ENCODE data around the gene CEMP1. TPM values are rescaled to one million over a fixed set of nuclear protein-coding genes. Genes with fewer than 3 reads are reported as not detected.

The CEMP1 gene
- total RNA-seq, 1 experiment from 2014 or later = not detected

DNA sequence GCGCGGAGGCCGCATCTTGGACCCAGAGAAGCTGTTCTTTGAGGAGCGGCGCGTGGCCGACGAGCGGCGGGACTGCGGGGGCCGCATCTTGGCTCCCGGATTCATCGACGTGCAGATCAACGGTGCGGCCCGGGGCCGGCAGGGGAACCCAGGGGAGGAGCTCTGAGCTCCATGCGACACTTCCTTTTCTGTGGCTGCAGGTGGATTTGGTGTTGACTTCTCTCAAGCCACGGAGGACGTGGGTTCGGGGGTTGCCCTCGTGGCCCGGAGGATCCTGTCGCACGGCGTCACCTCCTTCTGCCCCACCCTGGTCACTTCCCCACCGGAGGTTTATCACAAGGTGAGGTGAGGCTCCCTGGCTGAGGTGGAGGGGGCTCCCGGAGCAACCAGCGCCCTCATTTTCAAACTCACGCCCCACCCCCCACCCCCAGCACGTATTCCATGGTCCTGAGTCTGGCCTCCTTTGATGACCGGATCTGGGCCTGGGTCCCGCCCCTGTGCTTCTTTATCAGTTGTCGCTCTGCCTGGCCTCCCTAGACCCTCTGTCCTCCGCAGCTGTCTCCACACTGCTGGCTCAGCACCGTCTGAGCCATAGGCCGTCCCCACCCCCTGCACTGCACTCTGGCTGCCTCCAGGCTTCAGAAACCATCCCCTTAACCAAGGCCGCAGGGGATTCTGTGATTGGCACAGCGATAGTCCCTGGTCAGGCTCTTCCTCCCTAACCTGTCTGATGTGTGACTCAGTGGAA, 10.2 kb downstream of the CEMP1 start:
- Histone ChIP-seq H4K20me1 (ENCODE audit: control insufficient read depth, insufficient read depth, insufficient read length) (no peaks in the 10 kb centered on the region), H3K27me3 (ENCODE audit: insufficient read depth, low read length) (no peaks in the 10 kb centered on the region)
- no CpG with 5 or more reads among the region's 41 CpGs for WGBS (ENCODE audit: extremely low coverage, insufficient read length, low lambda C conversion rate)

More for the DNA sequence above, 10.2 kb downstream of the CEMP1 start:
- H3K27ac ChIP-seq (ENCODE audit: insufficient read length, low read depth, low read length) = no peak overlapping the region
- H2BK20ac ChIP-seq (ENCODE audit: low read depth, low read length, poor library complexity, severe bottlenecking) = no peak overlapping the region
- peaks cover 7% of the 10 kb centered on the region for H3K23me2 ChIP-seq (ENCODE audit: insufficient read length, low read depth, low read length, poor library complexity, severe bottlenecking)
- no peak overlapping the region for H3K18ac ChIP-seq (ENCODE audit: insufficient read length, low read depth, low read length)
- Mint-ChIP-seq H3K27ac (peak overlapping the region in 2 of 3 experiments; percentile 77 to 89; a peak in 3 of 7 replicates), H3K27me3 (ENCODE audit: low read depth) (no peaks in the 10 kb centered on the region; the same call in 1 of the 2 replicates), H3K4me1 (peaks cover 16 to 26% of the 10 kb centered on the region in 2 experiments), H3K4me3 (peak overlapping the region; percentile 79 to 88), H3K36me3 (ENCODE audit: insufficient read depth in 1 of 3, low read depth in 3 of 3) (peaks cover 6 to 46% (median 32%) of the 10 kb centered on the region in 3 experiments; a peak in 6 of 7 replicates), H3K9me3 (no peaks in the 10 kb centered on the region)
- H2AK5ac ChIP-seq (ENCODE audit: insufficient read length, low read length) = no peak overlapping the region
- no peak overlapping the region for H4K8ac ChIP-seq (replicated peaks; ENCODE audit: insufficient read length, low read depth, low read length)
- no peak overlapping the region for H2AFZ ChIP-seq (ENCODE audit: low read length)
- peaks cover 9% of the 10 kb centered on the region for H3K79me1 ChIP-seq (ENCODE audit: insufficient read depth, low read depth, low read length, poor library complexity, severe bottlenecking)
- H2BK12ac ChIP-seq (ENCODE audit: insufficient read length, low read depth, low read length) = no peak overlapping the region
- H4K91ac ChIP-seq (ENCODE audit: insufficient read length, low read depth, low read length) = no peak overlapping the region
- H3K56ac ChIP-seq (ENCODE audit: insufficient read length, low read depth, low read length) = no peak overlapping the region
- H3K23ac ChIP-seq (ENCODE audit: insufficient read length, low read depth, low read length) = no peak overlapping the region
- H4K5ac ChIP-seq (ENCODE audit: insufficient read length, low read depth, low read length) = no peak overlapping the region
- H3K14ac ChIP-seq (ENCODE audit: insufficient read depth, low read length) = peak overlapping the region; percentile 73; the same call in 1 of the 2 replicates
- H2BK120ac ChIP-seq (ENCODE audit: low read depth, low read length, poor library complexity, severe bottlenecking) = no peak overlapping the region
- no peak overlapping the region for H2BK15ac ChIP-seq (ENCODE audit: low read depth, low read length)
- no peak overlapping the region for H2BK5ac ChIP-seq (ENCODE audit: insufficient read length, low read length)
- DNase-seq = peak; percentile 45
- H3K9me3 ChIP-seq (ENCODE audit: control insufficient read depth, low read depth, low read length) = no peaks in the 10 kb centered on the region
- peak overlapping the region; percentile 75 for H3K4me2 ChIP-seq (ENCODE audit: insufficient read depth, insufficient read length, low read length)
- no peak for TF ChIP-seq CTCF (conservative IDR thresholded peaks at IDR 0.05)
- H3K4me1 ChIP-seq (ENCODE audit: insufficient read depth, low read length) = no peaks in the 10 kb centered on the region
- peaks cover 20% of the 10 kb centered on the region; the same call in 1 of the 2 replicates for H3K79me2 ChIP-seq (ENCODE audit: insufficient read depth, low read length)
- peak overlapping the region; percentile 60 for H3K9ac ChIP-seq (ENCODE audit: extremely low read depth, insufficient read length, low read length)
- no peak overlapping the region for H3T11ph ChIP-seq (ENCODE audit: low read length)
- no peak overlapping the region; the same call in 1 of the 2 replicates for H3K4ac ChIP-seq (ENCODE audit: low read depth, low read length)
